GM10266 (cell line): ENCODE data around the gene ZNF778.

Experiments
- DNase-seq: peaks from one replicate; pipeline ENCODE4 v3.0.0; 2012; ENCODE audit errors: extremely low spot score
- CTCF ChIP-seq: IDR thresholded peaks from 2 replicates; pipeline ENCODE4 v1.5.1; 2012; ENCODE audit warnings: mild to moderate bottlenecking, low read depth; ENCODE audit not compliant: control insufficient read depth, insufficient read depth; ENCODE audit errors: missing control alignments

Gene ZNF778

GRCh38 chr16:89199241-89200123 is 18.0 kb upstream of the ZNF778 start:
- DNase-seq: no peak
- no peak for TF ChIP-seq CTCF

- no peak for DNase-seq
- TF ChIP-seq CTCF: no peak
Measured at GRCh38 chr16:89200124-89200849, 17.2 kb upstream of the ZNF778 start, which contains the start of gene SLC22A31. Gene SLC22A31, minus strand, starts transcription at chr16:89200537. Its CDS starts 36 bp downstream, at chr16:89200501.

- DNase-seq: no peak
- no peak for TF ChIP-seq CTCF
Measured at GRCh38 chr16:89200850-89201411, 16.6 kb upstream of the ZNF778 start.

- DNase-seq: peak; percentile 91
- TF ChIP-seq CTCF: no peak
Measured at GRCh38 chr16:89201439-89202377, 15.8 kb upstream of the ZNF778 start.

GRCh38 chr16:89202422-89203215 is 14.9 kb upstream of the ZNF778 start:
- DNase-seq: no peak
- no peak for TF ChIP-seq CTCF

GRCh38 chr16:89207993-89208392 is 9.5 kb upstream of the ZNF778 start:
- DNase-seq: no peak
- TF ChIP-seq CTCF: no peak
